Left lung (tissue), 10 donors: ENCODE results near the gene MCC. TPM values are rescaled to one million over a fixed set of nuclear protein-coding genes. Genes with fewer than 3 reads are reported as not detected.

ENCODE experiments used
- ATAC-seq: fragments of 200-7000 bp; cut with Tn5 transposase; one replicate; pipeline ENCODE4 v1.9.1; 2020; ENCODE audit warnings: moderate library complexity
- DNase-seq, 4 donors: peaks; one replicate each; pipeline ENCODE4 v3.0.0-alpha.2; 2013 to 2020
- H3K27ac ChIP-seq, 2 donors: fragments of 200-600 bp; sonication (generic) in 1 of 2; one replicate each; pipeline versions ENCODE4 v1.5.0 to v1.8.0; 2020 to 2021
- H3K27me3 ChIP-seq, 2 donors: fragments of 200-600 bp; sonication (generic) in 1 of 2; one replicate each; pipeline versions ENCODE4 v1.5.0 to v1.8.0; 2020 to 2021
- H3K36me3 ChIP-seq, 2 donors: fragments of 200-600 bp; sonication (generic) in 1 of 2; one replicate each; pipeline versions ENCODE4 v1.5.0 to v1.8.0; 2020 to 2021
- H3K4me1 ChIP-seq, 2 donors: fragments of 200-600 bp; one replicate each; pipeline ENCODE4 v1.8.0; 2021
- H3K4me3 ChIP-seq, 2 donors: fragments of 200-600 bp; sonication (generic) in 1 of 2; one replicate each; pipeline versions ENCODE4 v1.5.0 to v1.8.0; 2020 to 2021; ENCODE audit warnings: mild to moderate bottlenecking in 1 of 2
- H3K9me3 ChIP-seq, 2 donors: fragments of 200-600 bp; sonication (generic) in 1 of 2; one replicate each; pipeline versions ENCODE4 v1.5.0 to v1.8.0; 2020 to 2021
- intact Hi-C, 2 donors: fragments of 100-400 bp; cut with DNase I; formaldehyde crosslinking; loops; one replicate each; pipeline versions ENCODE4 v1.11.2 to v1.14.2; 2022
- polyA plus RNA-seq, 6 donors: library from polyadenylated mRNA; unstranded; fragments of 120-200 nt; gene quantifications; one replicate each; pipeline ENCODE4 v1.2.1, GENCODE V29; 2013; ENCODE audit not compliant: insufficient read length in 6 of 6
- total RNA-seq, 2 donors: library from RNA; stranded (reverse); fragmentation: NEBNext Ultra II Directional; extraction: Animal tissue kit (Norgen Biotek cat#: 25700); gene quantifications; one replicate each; pipeline ENCODE4 v1.2.1, GENCODE V29; 2021
- TF ChIP-seq, protein P1 (sequence below), 2 donors: fragments of 200-600 bp; sonication (generic) in 1 of 2; IDR thresholded peaks; one replicate each; pipeline versions ENCODE4 v1.5.0 to v1.8.0; 2021; ENCODE audit warnings: antibody characterized with exemption in 2 of 2
- donor health status: DM: no; HTN: yes; CAD: no.
- donor health status: DM: no; HTN: no; CAD: no.

The MCC gene
- total and polyA plus RNA-seq, 8 donors, result 12.5 to 18.4 (median 16.1) TPM

DNA sequence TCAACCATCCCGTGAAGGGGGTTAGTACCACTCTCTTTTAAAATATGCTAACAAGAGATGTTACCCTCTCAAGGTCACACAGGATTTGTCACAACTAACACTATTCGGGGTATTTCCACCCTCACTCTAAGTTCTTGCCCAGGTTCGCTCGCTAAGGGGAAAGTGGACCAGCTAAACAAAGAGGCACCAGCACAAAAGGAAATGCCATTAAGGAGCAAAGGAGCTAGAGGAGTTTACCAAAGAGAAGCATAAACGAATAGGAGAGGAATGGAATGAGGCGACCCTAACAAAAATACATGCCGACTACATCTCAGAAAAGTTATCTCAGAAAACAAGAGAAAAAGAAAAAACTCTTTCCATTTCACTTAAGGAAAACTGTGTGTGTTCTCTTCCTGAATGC, 340.7 kb downstream of the MCC start:
- H3K4me3 ChIP-seq, result no peak overlapping the region

DNA sequence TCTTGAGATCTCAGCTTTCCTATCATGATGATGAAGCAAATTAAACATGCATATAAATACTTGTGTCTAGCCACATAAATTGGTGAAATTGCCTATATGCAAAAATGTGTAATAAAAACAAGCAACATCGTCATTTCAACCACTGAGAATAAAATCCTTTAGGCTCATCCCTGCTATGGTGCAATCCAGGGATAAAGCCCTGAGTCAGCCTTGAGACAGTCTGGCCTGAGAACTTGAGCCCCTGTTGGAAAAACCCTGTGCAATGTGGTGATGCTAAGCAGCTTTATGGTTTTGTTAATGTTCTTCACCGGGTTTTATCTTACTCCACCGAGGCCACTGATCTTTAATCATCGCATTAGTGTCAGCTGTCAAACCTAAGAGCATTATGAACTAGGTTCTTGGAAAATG, 341.1 kb downstream of the MCC start:
- no peaks in the 10 kb centered on the region for H3K9me3 ChIP-seq
- H3K27ac ChIP-seq, result no peak overlapping the region
- no peaks in the 10 kb centered on the region for H3K27me3 ChIP-seq
- peak; percentile 69 for ATAC-seq
- TF ChIP-seq, protein P1, sequence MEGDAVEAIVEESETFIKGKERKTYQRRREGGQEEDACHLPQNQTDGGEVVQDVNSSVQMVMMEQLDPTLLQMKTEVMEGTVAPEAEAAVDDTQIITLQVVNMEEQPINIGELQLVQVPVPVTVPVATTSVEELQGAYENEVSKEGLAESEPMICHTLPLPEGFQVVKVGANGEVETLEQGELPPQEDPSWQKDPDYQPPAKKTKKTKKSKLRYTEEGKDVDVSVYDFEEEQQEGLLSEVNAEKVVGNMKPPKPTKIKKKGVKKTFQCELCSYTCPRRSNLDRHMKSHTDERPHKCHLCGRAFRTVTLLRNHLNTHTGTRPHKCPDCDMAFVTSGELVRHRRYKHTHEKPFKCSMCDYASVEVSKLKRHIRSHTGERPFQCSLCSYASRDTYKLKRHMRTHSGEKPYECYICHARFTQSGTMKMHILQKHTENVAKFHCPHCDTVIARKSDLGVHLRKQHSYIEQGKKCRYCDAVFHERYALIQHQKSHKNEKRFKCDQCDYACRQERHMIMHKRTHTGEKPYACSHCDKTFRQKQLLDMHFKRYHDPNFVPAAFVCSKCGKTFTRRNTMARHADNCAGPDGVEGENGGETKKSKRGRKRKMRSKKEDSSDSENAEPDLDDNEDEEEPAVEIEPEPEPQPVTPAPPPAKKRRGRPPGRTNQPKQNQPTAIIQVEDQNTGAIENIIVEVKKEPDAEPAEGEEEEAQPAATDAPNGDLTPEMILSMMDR (IDR thresholded peaks at IDR 0.05), result no peak
- no peaks in the 10 kb centered on the region for H3K4me1 ChIP-seq
- H3K4me3 ChIP-seq, result no peak overlapping the region
- intact Hi-C loops, result no loop called here
- no peaks in the 10 kb centered on the region for H3K36me3 ChIP-seq
- no peak for DNase-seq

More for the DNA sequence above, 340.7 kb downstream of the MCC start:
- no peaks in the 10 kb centered on the region for H3K9me3 ChIP-seq
- H3K4me1 ChIP-seq, result no peaks in the 10 kb centered on the region
- ATAC-seq (no peak), DNase-seq (no peak)
- H3K27me3 ChIP-seq, result no peaks in the 10 kb centered on the region
- intact Hi-C loops, result no loop called here
- TF ChIP-seq, protein P1 (IDR thresholded peaks at IDR 0.05), result no peak
- no peaks in the 10 kb centered on the region for H3K36me3 ChIP-seq
- no peak overlapping the region for H3K27ac ChIP-seq

DNA sequence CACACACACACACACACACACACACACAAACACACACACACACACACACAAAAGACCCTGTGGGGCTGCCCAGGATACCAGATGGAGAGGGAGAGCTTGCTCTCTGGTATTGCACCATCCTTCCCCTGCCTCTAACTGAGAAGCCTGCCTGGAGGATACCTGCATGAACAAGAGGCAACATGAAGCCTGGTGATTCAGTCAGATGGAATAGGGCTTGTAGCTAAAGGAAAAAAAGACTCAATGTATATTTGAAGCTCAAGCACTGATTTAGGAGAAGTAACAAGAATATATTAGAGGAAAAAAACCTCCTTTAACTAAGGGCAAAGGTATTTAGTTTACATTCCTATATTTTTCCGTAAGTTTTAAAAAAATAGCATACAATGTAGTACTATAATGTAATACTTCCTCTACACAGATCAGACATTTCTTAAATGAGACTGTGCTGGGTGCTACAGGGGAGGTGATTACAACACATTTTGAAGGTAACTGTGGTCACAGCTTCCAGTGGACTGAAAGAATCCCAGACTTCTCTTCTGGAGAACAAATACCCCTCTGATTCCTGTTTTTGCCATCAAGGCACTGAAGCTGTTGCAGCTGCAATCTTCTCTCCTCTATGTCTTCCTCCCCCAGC, 342.4 kb downstream of the MCC start:
- Histone ChIP-seq H3K9me3 (no peaks in the 10 kb centered on the region), H3K27ac (no peak overlapping the region)

DNA sequence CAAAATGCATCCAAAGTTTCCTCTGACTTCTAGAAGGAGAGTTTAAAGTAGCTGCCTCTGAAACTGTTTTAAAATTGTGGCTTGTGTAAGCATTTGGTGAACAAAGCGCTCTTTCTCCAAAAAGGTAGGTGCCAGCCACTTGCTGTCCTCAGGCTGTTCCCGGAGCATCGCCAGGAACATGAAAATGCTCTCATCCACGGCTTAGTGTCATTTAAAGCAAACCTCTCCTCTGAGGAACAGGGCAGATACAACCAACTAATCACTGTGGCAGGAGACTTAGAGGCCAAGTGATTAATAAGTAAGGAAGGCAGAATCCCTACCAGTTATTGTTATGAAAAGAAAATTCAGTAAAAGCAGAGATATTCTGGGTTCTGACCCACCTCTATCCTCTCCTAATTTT, 346.1 kb downstream of the MCC start:
- Histone ChIP-seq H3K36me3 (no peaks in the 10 kb centered on the region), H3K4me1 (no peaks in the 10 kb centered on the region), H3K27me3 (no peaks in the 10 kb centered on the region), H3K27ac (no peak overlapping the region), H3K4me3 (no peak overlapping the region), H3K9me3 (no peaks in the 10 kb centered on the region)
- DNase-seq (no peak), ATAC-seq (no peak)
- TF ChIP-seq, protein P1 (IDR thresholded peaks at IDR 0.05), result no peak
- intact Hi-C loops, result no loop called here

More for the DNA sequence above, 342.4 kb downstream of the MCC start:
- Histone ChIP-seq H3K4me1 (no peaks in the 10 kb centered on the region), H3K27me3 (no peaks in the 10 kb centered on the region), H3K36me3 (no peaks in the 10 kb centered on the region), H3K4me3 (no peak overlapping the region)
- intact Hi-C loops, result no loop called here
- TF ChIP-seq, protein P1 (IDR thresholded peaks at IDR 0.05), result no peak
- no peak for ATAC-seq
- no peak for DNase-seq

DNA sequence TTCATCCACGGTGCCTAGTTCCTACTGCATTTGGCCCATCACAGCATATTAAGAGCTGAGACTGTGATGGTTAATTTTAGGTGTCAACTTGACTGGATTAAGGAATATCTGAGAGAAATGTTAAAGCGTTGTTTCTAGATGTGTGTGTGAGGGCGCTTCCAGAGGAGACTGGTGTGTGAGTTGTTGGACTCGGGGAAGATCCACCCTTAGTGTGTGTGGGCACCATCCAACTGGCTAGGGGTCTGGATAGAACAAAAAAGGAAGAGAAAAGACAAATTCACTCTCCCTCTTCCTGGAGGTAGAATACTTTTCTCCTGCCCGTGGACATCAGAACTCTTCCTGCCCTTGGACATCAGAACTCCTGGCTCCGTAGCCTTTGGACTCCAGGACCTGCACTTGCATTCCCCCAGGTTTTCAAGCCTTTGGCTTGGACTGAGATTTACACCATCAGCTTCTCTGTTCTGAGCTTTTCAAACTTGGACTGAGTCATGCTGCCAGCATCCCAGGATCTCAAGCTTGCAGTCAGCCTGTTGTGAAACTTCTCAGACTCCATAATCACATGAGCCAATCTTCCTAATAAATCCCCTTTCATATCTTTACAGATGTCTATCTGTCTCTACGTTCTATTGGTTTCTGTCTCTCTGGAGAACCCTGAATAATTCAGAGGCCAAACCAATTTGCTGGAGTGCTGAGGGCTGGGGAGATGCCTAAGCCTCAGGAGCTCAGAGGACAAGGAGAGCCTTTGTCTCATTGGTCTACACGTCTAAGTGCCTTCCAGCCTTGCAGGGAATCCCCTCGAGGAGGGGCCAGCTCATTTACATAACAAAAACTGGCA, 347.2 kb downstream of the MCC start:
- TF ChIP-seq, protein P1 (IDR thresholded peaks at IDR 0.05), result no peak
- DNase-seq (no peak), ATAC-seq (peak; percentile 27)
- H3K27ac ChIP-seq, result no peak overlapping the region
- no peaks in the 10 kb centered on the region for H3K4me1 ChIP-seq
- intact Hi-C loops, result no loop called here
- no peaks in the 10 kb centered on the region for H3K36me3 ChIP-seq
- no peaks in the 10 kb centered on the region for H3K9me3 ChIP-seq
- H3K27me3 ChIP-seq, result no peaks in the 10 kb centered on the region
- no peak overlapping the region for H3K4me3 ChIP-seq
